Measurements from ENCODE around the gene FNBP1.

DNA sequence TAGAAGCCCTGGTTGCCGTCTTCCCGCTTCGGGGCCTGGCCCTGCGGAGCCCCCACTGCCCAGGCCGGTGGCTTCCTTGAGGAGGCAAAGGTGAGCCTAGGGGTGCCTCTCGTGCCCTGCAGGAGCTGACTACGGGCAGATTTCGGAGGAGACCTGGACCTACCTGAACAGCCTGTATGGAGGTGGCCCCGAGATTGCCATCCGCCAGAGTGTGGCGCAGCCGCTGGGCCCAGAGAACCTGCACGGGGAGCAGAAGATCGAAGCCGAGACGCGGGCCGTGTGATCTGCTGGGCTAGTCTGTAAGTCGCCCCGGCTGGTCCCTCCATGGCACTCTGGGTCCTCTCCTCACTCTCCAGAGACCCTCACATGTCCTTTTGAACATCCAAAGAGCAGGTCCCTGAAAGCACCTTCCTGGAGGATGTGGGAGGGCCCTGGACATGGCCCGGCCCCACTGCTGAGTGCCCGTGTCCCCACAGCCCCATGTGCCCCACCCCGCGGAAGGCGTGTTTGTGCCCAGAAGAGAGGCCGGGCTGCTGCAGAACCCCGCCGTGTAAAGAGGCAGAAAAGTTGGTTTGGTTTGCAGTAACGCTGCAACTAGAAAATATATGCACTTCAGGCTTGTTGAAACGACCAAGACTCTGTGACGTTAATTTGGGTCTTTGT is 162.9 kb downstream of the FNBP1 start:
- TF ChIP-seq, protein P1, sequence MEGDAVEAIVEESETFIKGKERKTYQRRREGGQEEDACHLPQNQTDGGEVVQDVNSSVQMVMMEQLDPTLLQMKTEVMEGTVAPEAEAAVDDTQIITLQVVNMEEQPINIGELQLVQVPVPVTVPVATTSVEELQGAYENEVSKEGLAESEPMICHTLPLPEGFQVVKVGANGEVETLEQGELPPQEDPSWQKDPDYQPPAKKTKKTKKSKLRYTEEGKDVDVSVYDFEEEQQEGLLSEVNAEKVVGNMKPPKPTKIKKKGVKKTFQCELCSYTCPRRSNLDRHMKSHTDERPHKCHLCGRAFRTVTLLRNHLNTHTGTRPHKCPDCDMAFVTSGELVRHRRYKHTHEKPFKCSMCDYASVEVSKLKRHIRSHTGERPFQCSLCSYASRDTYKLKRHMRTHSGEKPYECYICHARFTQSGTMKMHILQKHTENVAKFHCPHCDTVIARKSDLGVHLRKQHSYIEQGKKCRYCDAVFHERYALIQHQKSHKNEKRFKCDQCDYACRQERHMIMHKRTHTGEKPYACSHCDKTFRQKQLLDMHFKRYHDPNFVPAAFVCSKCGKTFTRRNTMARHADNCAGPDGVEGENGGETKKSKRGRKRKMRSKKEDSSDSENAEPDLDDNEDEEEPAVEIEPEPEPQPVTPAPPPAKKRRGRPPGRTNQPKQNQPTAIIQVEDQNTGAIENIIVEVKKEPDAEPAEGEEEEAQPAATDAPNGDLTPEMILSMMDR (IDR thresholded peaks at IDR 0.05 in 4 of 5, conservative IDR thresholded peaks at IDR 0.05 in 1 of 5), result no peak
- no peak for TF ChIP-seq POLR2A (IDR thresholded peaks at IDR 0.05)
